Panc1 (cell line): ENCODE results near the gene AFF2. TPM values are rescaled to one million over a fixed set of nuclear protein-coding genes. Genes with fewer than 3 reads are reported as not detected.
"Not testable (repeated sequence)": the region's sequence is repeated elsewhere in the genome, so short reads cannot be mapped to it uniquely, and the experiment has no call there.

Experiments used
- ATAC-seq: fragments of 200-7000 bp; cut with Tn5 transposase; 2 replicates; pipeline ENCODE4 v1.9.1; 2020; ENCODE audit warnings: mild to moderate bottlenecking, moderate library complexity
- BruUV-seq: library from RNA; stranded (reverse); fragments of 400-500 nt; replicated peaks from 2 replicates; lab custom pipeline; 2021; lab: Mats Ljungman, UMichigan
- CTCF ChIA-PET: fragments of 300-600 bp; sonication (Branson Sonifier 250); formaldehyde crosslinking; loops from one replicate; lab custom pipeline; 2022; ENCODE audit warnings: antibody characterized with exemption; lab: Charles Lee
- POLR2A ChIA-PET: fragments of 300-600 bp; sonication (Branson Sonifier 250); formaldehyde crosslinking; loops from one replicate; lab custom pipeline; 2022; ENCODE audit warnings: antibody characterized with exemption; lab: Charles Lee
- DNase-seq: peaks from one replicate; pipeline ENCODE4 v3.0.0-alpha.2; 2010; ENCODE audit warnings: low read depth, low spot score
- H3K27ac ChIP-seq: 2 replicates; pipeline ENCODE4 v1.5.1; 2011; ENCODE audit warnings: mild to moderate bottlenecking, low read length, inconsistent platforms
- H3K27me3 ChIP-seq: fragments of 200-500 bp; sonication (Bioruptor generic); 2 replicates; pipeline ENCODE4 v1.6.0; 2014; ENCODE audit warnings: low read length, inconsistent platforms; ENCODE audit not compliant: control insufficient read depth, insufficient read depth
- H3K36me3 ChIP-seq: fragments of 200-500 bp; sonication (Bioruptor generic); 2 replicates; pipeline ENCODE4 v1.5.1; 2014; ENCODE audit warnings: inconsistent platforms, mild to moderate bottlenecking, low read length, moderate library complexity; ENCODE audit not compliant: control insufficient read depth, insufficient read depth
- H3K4me1 ChIP-seq: 2 replicates; pipeline ENCODE4 v1.5.1; 2011; ENCODE audit warnings: inconsistent platforms, mild to moderate bottlenecking, low read length, moderate library complexity; ENCODE audit not compliant: control insufficient read depth, insufficient read depth
- H3K4me3 ChIP-seq, 2 experiments: 2 replicates each; pipeline ENCODE4 v1.5.1; 2011 to 2012; ENCODE audit warnings: low read depth in 2 of 2, low read length in 2 of 2, mild to moderate bottlenecking in 2 of 2, inconsistent platforms in 1 of 2, moderate library complexity in 1 of 2
- H3K9me3 ChIP-seq: fragments of 200-500 bp; sonication (Bioruptor generic); 2 replicates; pipeline ENCODE4 v1.5.1; 2014; ENCODE audit warnings: low read depth, mild to moderate bottlenecking, inconsistent platforms, low read length, moderate library complexity; ENCODE audit not compliant: control insufficient read depth, insufficient read depth
- CTCF ChIP-seq: fragments of 450-650 bp; IDR thresholded peaks from 2 replicates; pipeline ENCODE4 v1.5.1; 2017; ENCODE audit warnings: mild to moderate bottlenecking
- POLR2AphosphoS5 ChIP-seq: IDR thresholded peaks from 2 replicates; pipeline ENCODE4 v1.6.1; 2012; ENCODE audit warnings: mild to moderate bottlenecking, low read depth, low read length, moderate library complexity
- REST ChIP-seq, 2 experiments: IDR thresholded peaks; 2 replicates each; pipeline ENCODE4 v1.6.1; 2011 to 2012; ENCODE audit warnings: low read depth in 2 of 2, control low read depth in 1 of 2, low read length in 1 of 2, mild to moderate bottlenecking in 1 of 2, moderate library complexity in 1 of 2; ENCODE audit not compliant: insufficient read depth in 1 of 2
- SIN3A ChIP-seq: IDR thresholded peaks from 2 replicates; pipeline ENCODE4 v1.6.1; 2012; ENCODE audit warnings: low read depth, mild to moderate bottlenecking, low read length, moderate library complexity, borderline replicate concordance; ENCODE audit not compliant: insufficient read depth
- TCF7L2 ChIP-seq: IDR thresholded peaks from 2 replicates; pipeline ENCODE4 v1.6.1; 2011; ENCODE audit warnings: mild to moderate bottlenecking, low read depth, low read length, inconsistent platforms
- in situ Hi-C: cut with HindIII; loops from 2 replicates; pipeline ENCODE4 v1.10.0; 2016; ENCODE audit warnings: low sequenced_read_pairs, low pct_unique_long_range_greater_than_20kb
- intact Hi-C: fragments of 100-400 bp; cut with micrococcal nuclease; formaldehyde crosslinking; loops from one replicate; pipeline ENCODE4 v1.10.0; 2022; ENCODE audit not compliant: unreplicated experiment
- total RNA-seq: library from RNA; stranded (reverse); gene quantifications from one replicate; pipeline ENCODE4 v1.2.1, GENCODE V29; 2021; ENCODE audit not compliant: unreplicated experiment

Gene AFF2
- total RNA-seq, 1 experiment from 2014 or later: 0.05 TPM

DNA sequence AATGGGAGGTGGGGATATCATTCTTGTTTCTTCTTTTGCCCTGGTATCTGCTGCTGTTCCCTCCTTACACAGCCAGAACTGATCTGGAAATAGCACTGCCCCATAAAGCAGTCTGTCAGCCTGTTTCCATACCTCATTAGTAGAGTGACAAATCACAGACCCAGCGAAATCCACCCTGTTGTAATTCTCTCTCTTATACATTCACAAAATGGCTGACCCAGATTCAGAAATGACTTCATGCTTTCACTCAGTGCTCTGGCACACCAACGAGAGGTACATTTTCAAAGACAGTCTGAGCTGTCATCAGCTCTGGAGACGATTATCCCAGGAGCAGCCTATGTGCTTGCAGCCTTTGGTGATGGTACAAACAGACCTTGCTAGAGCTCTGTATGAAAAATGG, 164.6 kb downstream of the AFF2 start:
- no peaks in the 10 kb centered on the region for H3K27me3 ChIP-seq
- CTCF ChIA-PET: no interaction called here
- TF ChIP-seq CTCF (no peak), REST (IDR thresholded peaks at IDR 0.05; ENCODE audit: insufficient read depth in 1 of 2, low read depth in 2 of 2, low read length in 1 of 2) (no peak), SIN3A (no peak), TCF7L2 (no peak), POLR2AphosphoS5 (no peak)
- POLR2A ChIA-PET: no interaction called here
- ATAC-seq: no peak
- H3K4me3 ChIP-seq: no peak overlapping the region
- H3K27ac ChIP-seq: no peak overlapping the region
- no peaks in the 10 kb centered on the region for H3K36me3 ChIP-seq
- DNase-seq: no peak
- no peaks in the 10 kb centered on the region for H3K4me1 ChIP-seq
- intact Hi-C loops (no loop called here), in situ Hi-C loops (no loop called here)
- BruUV-seq: no TSS peak
- no peaks in the 10 kb centered on the region for H3K9me3 ChIP-seq

- H3K4me3 ChIP-seq, H3K27me3 ChIP-seq, POLR2A ChIA-PET, H3K36me3 ChIP-seq, DNase-seq, H3K27ac ChIP-seq, H3K9me3 ChIP-seq, CTCF ChIA-PET, in situ Hi-C loops, ATAC-seq, intact Hi-C loops, H3K4me1 ChIP-seq, BruUV-seq: not testable (repeated sequence)
Measured at GRCh38 chrX:148669175-148669574, 168.8 kb downstream of the AFF2 start.

GRCh38 chrX:148670277-148670676, 169.9 kb downstream of the AFF2 start:
- no peak overlapping the region for H3K27ac ChIP-seq
- TF ChIP-seq REST (IDR thresholded peaks at IDR 0.05; ENCODE audit: insufficient read depth in 1 of 2, low read depth in 2 of 2, low read length in 1 of 2) (no peak), SIN3A (no peak), CTCF (no peak), TCF7L2 (no peak), POLR2AphosphoS5 (no peak)
- H3K4me1 ChIP-seq: no peaks in the 10 kb centered on the region
- ChIA-PET CTCF (no interaction called here), POLR2A (no interaction called here)
- in situ Hi-C loops (no loop called here), intact Hi-C loops (no loop called here)
- DNase-seq (no peak), ATAC-seq (no peak)
- BruUV-seq: no TSS peak
- no peaks in the 10 kb centered on the region for H3K9me3 ChIP-seq
- no peaks in the 10 kb centered on the region for H3K27me3 ChIP-seq
- no peak overlapping the region for H3K4me3 ChIP-seq
- H3K36me3 ChIP-seq: no peaks in the 10 kb centered on the region
